HG03571 (cell line): ENCODE results near the gene CC2D1A.
A peak's percentile ranks its signal among the peaks of the same experiment; 100 is the strongest.
"Not testable (repeated sequence)": the region's sequence is repeated elsewhere in the genome, so short reads cannot be mapped to it uniquely, and the experiment has no call there.

ENCODE experiments used
- ATAC-seq: cut with Tn5 transposase; IDR thresholded peaks from one replicate; pipeline ENCODE4 v1.9.1; 2021; ENCODE audit not compliant: unreplicated experiment

The CC2D1A gene

DNA sequence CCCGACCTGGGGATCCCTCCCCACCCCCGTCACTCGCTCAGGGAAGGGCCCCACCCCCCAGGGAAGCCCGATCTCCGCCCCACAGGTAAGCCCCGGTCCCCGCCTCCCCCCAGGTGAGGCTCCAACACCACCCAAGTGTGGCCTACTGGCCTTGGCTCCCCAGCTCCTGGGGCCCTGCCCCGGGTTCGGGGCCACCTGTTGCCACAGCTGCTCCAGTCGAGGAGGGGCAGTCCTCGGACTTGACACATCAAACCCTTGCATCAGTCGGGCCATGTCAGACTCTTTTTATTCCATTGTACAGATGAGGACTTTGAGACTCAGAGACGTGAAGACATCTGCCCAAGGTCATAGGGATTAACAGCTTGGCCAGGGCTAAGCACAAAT is 512 bp downstream of the CC2D1A start:
- ATAC-seq: peak; percentile 28

GRCh38 chr19:13906910-13907309 is 909 bp downstream of the CC2D1A start:
- ATAC-seq: no peak

DNA sequence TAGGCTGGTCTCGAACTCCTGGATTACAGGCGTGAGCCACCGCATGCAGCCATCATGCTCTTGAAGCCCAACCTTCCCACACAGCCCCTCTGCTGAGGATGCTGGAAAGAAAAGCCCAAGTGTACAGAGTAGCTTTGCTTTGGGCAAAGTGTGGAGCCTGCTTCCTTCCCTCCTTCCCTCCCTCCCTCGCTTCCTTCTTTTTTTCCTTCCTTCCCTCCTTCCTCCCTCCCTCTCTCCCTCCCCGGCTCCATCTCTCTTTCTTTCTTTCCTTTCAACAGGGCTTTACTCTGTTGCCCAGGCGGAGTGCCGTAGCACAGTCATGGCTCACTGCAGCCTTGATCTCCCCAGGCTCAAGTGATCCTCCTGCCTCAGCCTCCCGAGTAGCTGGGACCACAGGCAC is 2.7 kb downstream of the CC2D1A start:
- no peak for ATAC-seq

GRCh38 chr19:13909430-13909829 is 3.4 kb downstream of the CC2D1A start:
- ATAC-seq: no peak

GRCh38 chr19:13913352-13913751 is 7.4 kb downstream of the CC2D1A start:
- no peak for ATAC-seq

DNA sequence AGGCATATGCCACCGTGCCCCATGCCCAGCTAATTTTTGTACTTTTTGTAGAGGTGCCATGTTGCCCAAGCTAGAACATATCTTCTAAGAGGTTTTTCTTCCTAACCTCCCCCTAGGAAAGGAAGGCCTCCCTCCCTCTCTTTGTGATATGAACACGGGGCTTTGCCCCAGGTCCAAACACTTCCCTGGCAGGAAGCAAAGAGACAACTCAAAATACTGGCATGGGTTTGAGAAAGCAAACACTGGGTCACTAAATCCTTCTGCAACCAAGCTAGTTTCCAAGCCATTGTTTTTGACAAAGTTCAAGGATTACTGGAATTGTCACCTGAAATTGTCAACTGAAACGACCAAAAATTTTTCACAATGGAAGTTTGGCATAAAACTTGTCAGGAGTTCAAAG is 8.8 kb downstream of the CC2D1A start:
- no peak for ATAC-seq

- ATAC-seq: no peak
Observed at GRCh38 chr19:13917888-13918406, 11.9 kb downstream of the CC2D1A start.

DNA sequence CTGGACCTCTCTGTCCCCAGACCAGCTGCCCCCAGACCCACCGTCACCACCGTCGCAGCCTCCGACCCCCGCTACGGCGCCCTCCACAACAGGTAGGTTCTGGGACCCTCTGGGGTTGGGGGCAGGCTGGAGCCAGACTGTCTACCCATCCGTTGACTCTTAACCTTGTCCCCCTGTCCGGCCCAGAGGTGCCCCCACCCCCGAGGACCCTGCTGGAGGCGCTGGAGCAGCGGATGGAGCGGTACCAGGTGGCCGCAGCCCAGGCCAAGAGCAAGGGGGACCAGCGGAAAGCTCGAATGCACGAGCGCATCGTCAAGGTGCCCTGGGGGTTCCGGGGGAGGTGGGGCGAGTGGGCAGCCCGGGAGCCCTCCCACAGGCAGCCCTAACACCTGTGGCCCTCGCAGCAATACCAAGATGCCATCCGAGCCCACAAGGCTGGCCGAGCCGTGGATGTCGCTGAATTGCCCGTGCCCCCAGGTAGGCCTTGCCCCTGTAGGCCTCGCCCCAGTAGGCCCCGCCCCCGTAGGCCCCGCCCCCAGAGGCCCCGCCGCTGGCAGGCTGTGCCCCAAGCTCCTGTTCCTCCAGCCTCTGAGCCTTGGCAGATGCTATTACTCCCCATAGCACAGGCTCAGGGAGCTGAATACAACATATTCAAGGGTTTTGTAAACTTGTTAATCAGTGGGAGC is 12.9 kb downstream of the CC2D1A start:
- ATAC-seq: no peak

- ATAC-seq: no peak
Observed at GRCh38 chr19:13920524-13920923, 14.5 kb downstream of the CC2D1A start.

DNA sequence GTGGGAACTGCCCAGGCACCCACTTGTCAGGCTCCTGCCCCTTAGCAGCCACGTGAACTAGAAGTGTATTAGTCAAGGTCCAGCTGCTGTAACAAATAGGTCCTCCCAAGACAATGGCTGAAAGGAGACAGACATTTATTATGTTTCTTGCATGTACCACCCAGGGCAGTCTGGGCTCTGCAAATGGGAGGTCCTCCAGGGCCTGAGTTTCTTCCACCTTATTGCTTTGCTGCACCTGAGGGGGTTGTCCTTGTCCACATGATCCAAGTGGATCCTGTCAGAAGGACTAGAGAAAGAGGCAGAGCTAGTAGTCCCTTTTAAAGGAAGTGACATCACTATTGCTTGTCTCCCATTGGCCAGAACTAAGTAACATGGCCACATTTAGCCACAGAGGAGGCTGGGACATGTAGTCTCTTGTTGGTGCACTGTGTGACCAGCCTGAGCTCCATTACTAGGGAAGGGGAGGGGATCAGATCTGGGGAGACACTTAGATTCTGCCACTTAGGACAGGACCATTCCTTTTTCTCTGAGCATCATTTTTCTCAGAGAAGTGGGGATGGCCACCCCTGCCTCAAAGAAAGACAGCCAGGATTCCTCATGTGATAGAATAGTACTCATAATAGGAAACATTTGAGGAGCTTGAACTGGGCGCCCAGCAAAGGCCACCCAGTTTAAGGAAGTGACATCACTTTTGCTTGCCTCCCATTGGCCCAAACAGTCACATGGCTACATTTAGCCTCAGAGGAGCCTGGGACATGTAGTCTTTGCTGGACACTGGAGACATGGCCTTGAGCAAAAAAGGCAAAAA is 15.1 kb downstream of the CC2D1A start:
- ATAC-seq: no peak

DNA sequence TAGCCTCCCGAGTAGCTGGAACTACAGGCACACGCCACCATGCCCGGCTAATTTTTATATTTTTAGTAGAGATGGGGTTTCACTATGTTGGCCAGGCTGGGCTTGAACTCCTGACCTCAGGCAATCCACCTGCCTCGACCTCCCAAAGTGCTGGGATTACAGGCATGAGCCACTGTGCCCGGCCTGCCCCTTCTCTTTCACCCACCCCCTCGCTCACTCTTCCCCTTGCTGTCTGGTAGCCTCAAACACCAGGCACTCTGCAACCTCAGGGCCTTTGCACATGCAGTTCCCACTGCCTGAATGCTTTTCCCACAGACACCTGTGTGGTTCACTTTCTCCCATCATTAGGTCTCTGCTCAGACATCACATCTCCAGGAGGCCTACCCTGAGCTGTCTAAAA is 16.1 kb downstream of the CC2D1A start:
- not testable (repeated sequence) for ATAC-seq

DNA sequence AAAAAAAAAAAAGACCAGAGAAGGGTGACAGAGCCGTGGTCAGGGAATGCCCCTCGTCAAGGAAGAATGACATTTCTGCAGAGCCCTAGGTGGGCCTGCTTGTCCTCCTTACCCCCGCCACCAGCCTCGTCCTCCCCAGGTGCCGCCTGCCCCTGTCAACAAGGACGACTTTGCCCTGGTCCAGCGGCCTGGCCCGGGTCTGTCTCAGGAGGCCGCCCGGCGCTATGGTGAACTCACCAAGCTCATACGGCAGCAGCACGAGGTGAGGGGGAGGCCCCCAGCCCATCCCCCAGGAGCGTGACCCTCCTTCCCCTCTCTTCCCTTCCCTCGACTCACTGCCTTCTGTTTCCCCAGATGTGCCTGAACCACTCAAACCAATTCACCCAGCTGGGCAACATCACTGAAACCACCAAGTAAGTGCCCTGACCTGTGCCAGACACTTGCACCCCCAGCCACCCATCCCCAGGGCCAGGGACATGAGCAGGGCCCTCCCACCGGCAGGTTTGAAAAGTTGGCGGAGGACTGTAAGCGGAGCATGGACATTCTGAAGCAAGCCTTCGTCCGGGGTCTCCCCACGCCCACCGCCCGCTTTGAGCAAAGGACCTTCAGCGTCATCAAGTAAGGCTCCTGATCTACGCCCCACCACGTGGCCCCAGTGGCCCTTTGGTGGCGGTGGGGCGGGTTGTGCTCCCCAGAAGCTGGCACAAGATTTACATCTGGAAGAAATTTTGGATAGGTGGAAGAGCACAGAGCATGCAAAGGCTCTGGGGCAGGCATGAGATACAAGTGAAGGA is 17.4 kb downstream of the CC2D1A start:
- ATAC-seq: no peak

DNA sequence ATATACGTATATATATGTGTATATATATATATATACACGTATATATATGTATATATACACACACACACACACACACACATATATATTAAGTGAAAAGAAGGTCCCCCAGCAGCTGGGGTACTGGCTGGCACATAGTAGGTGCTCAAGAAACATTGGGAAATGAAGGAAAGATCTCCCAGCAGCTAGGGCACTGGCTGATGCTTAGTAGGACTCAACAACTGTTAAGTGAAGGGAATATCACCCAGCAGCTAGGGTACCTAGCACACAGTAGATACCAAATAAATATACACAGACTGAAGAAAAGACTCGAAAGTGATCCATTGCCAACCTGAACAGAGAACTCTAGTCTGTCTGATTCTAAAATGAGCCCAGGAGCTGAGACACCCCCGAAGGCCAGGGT is 20.0 kb downstream of the CC2D1A start:
- ATAC-seq: no peak

GRCh38 chr19:13926715-13927114 is 20.7 kb downstream of the CC2D1A start:
- ATAC-seq: no peak

- ATAC-seq: no peak
Observed at GRCh38 chr19:13929340-13929739, 23.3 kb downstream of the CC2D1A start.

GRCh38 chr19:13929956-13930355 is 24.0 kb downstream of the CC2D1A start:
- ATAC-seq: no peak

DNA sequence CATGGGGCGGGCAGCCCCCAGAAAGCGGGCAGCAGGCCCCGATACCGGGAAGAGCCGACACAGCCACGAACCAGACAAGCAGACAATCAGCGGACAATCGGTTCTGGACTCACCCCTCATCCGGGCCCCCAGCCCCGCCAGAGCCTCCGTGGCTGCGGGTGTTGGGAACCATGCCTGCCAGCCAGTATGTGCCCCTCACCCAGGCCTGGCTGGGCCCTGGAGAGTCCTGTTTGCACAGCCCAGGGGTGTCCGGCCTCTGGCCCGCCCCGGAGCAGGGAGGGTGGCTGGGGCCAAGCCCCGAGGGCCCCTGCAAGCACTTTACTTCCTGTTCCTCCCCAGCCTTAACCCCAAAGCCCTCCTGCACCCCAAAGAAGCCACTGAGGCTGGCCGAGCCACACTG is 24.4 kb downstream of the CC2D1A start:
- ATAC-seq: no peak

DNA sequence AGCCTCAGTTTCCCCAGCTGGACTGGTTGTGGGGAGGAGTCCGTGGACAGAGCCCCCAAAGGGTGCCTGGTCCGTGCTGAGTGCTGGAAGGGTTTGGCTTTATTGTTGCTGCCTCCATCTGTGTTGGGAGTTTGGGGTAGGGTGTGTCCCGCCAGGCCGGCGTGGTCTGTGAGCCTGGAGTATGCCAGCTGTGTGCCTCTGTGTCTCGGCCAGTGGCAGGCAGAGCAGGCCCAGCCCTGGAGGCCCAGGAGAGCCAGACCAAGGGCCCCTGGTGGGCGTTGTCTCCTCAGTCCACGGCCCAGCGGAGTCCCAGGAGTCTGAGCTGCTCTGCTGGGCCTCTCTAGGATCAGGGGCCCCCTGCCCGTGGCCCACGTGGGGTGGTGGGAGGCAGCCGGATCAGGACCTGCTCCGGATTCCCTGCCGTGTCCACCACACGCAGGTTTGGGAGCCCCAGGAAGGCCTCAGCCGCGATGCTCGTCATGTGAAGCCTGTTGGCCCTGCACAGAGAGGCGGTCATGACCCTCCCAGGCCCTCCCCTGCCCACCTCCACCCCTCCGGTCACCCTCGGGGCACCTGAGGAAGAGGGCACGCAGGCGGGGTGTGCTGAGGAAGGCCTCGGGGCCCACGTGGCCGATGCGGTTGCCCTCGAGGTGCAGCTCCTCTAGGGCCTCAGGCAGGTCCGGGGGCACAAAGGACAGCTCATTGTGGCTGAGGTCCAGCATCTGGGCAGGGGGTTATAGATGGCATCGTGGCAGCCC is 25.6 kb downstream of the CC2D1A start:
- no peak for ATAC-seq

DNA sequence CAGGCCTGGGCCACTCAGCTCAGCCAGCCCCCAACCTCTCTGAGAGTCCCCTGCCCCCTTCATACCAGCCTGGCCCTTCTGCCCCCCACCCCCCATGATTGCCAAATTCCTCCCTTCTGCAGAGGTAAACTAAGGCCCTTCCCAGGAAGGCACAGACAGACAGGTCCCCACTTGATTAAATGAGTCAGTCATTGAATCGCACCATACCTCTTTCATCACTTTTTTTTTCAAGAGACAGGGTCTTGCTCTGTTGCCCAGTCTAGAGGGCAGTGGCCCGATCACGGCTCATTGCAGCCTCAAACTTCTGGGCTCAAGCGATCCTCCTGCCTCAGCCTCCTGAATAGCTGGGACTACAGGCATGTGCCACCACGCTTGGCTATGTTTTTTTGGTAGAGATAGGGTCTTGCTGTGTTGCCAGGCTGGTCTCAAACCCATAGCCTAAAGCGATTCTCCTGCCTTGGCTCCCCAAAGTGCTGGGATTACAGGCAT is 26.2 kb downstream of the CC2D1A start:
- no peak for ATAC-seq

- ATAC-seq: no peak
Observed at GRCh38 chr19:13932911-13933393, 27.0 kb downstream of the CC2D1A start.

DNA sequence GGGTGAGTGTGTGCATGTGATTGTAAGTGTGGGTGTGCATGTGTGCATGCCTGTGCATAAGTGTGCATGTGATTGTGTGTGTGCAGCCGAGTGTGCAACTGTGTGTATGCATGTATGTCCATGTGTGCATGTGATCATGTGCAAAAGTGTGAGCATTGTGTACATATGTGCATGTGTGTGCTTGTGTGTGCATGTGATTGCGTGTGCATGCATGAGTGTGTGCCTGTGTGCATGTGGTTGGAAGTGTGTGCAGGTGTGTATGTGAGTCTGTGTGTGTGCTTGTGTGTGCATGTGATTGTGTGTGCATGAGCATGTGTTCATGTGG is 28.7 kb downstream of the CC2D1A start:
- ATAC-seq: no peak
